Pons (tissue), 1 donor: ENCODE results near the gene HSPA8.
A peak's percentile ranks its signal among the peaks of the same experiment; 100 is the strongest.

Source experiments
- DNase-seq: peaks from one replicate; pipeline ENCODE4 v3.0.0-alpha.2; 2016; ENCODE audit warnings: low spot score

Gene HSPA8

DNA sequence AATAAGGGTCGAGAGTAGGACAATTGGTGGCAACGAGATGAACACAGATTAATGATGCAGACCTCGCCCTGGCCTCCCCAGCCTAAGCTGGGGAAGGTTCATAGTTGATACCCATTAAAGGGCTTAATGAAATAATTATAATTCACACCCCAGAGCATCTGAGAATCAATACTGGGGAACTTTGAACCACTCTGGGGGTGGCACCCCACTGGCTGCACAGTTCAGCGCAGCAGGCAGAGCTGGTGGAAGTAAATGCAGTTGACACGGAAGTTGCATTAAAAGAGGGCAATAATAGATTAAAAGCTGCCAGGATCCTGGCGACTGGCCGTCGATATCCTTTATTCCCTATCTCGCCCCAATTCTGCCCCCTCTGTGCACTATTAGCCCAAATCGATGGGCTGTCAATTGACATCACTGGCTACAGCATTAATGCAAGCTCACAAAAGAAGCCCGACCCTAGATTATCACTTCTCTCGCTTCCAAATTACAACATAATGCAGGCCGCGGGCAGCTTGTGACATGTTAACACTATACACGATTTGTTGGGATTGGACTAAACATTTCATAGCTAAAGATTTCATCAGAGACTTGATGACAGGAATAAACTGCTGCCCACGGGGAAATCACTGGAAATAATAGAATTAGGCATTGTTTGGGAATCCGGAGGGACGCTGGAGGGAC is 14.5 kb downstream of the HSPA8 start:
- no peak for DNase-seq

DNA sequence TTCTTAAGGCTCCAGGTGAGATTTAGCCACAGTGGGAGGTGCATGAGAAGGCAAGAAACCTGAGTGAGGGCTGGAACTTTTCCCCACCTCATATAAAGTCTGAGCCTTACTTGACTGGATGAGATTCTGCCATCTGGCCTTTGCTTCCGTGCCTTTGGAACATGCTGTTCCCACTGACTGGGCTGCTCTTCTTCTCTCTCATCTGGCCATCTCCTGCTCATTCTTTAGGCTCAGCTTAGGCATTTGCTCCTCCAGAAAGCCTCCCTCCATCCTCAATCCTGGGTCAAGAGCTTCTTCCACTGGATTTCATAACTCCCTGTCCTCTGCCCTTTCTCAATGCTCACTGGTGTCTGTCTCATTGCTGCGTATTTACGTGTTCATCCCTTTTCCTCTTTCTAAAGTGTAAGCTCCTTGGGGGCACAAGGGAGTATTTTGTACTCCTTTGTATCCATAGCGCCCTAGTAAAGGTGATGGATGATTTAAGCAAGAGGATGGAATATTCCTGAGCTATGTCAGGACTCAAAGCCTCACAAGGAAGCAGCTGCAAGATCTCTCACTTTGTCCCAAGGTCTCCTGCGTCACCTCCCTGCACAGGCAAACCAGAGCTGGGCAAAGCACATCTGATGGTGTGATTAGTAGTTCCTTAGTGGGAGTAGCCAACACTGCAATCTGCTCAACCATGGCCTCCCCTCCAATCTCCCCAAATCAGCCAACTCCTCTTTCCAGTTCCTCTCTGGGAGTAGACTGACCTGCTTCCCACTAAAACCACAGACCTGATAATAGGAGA is 15.3 kb downstream of the HSPA8 start:
- DNase-seq: no peak

GRCh38 chr11:123045101-123045500 is 16.8 kb downstream of the HSPA8 start:
- DNase-seq: no peak

DNA sequence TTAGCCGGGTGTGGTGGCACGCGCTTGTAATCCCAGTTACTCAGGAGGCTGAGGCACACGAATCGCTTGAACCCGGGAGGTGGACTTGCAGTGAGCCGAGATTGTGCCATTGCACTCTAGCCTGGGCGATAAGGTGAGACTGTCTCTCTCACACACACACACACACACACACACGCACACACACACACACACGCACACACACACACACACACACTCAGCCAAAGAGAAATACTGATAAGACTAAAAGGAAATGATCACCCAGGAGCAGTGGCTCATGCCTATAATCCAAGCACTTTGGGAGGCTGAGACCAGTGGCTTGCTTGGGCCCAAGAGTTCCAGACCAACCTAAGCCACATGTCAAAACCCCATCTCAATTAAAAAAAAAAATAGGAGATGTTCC is 20.8 kb downstream of the HSPA8 start:
- DNase-seq: no peak

- DNase-seq: no peak
These were observed 21.9 kb downstream of the HSPA8 start for GRCh38 chr11:123040111-123040432.

GRCh38 chr11:123035831-123036230 is 26.1 kb downstream of the HSPA8 start:
- no peak for DNase-seq

GRCh38 chr11:123034597-123034996 is 27.3 kb downstream of the HSPA8 start:
- no peak for DNase-seq

DNA sequence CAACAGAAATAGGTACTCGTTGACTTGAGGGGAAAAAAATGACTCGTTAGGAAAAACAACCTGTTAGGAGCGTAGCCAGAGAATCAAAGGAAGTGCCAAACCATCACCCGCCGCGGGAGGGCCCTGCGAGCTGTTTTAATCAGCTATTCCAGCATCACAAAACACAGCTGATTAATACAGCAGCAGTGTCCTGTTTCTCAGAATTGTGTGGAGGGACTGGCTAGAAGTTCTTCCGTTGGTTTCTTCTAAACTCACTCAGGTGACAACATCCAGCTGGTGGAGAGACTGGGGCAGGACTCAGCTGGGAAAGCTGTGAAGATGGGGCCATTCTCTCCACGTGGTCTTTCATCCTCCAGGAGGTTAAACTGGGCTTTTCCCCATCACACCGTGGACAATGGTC is 28.0 kb downstream of the HSPA8 start:
- no peak for DNase-seq

- no peak for DNase-seq
These were observed 31.4 kb downstream of the HSPA8 start for GRCh38 chr11:123030517-123030916.

GRCh38 chr11:123020968-123021367 is 41.0 kb downstream of the HSPA8 start:
- DNase-seq: peak; percentile 42

DNA sequence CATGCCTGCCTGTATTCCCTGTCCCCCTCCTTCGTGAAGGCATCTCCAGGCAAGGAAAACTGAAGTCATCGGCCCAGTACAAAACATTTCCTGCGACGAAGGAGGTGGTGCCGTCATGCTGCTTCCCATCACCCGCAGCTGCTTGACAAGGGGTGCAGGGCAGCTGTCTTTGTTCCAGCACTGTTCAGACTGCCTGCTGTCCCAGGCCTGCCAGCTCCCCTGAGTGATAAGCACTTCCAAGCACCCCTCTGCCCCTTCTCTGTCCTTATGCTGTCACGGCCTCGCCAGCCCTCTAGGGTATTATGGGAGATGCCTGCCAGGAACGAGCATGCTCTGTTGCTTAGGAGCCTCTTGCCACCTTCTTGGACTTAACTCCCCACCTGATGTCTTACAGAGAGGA is 43.2 kb downstream of the HSPA8 start:
- DNase-seq: no peak

GRCh38 chr11:123011510-123011909 is 50.4 kb downstream of the HSPA8 start:
- DNase-seq: no peak
